H9 (cell line): Measurements from ENCODE around the gene LYZL6. TPM values are rescaled to one million over a fixed set of nuclear protein-coding genes. Genes with fewer than 3 reads are reported as not detected.

ENCODE experiments used
- DNase-seq: peaks from one replicate; pipeline ENCODE4 v3.0.0-alpha.2; 2017
- H2AFZ ChIP-seq: one replicate; pipeline ENCODE4 v1.6.1; 2013; ENCODE audit warnings: mild to moderate bottlenecking, low read length, control low read depth, moderate library complexity
- H2AK5ac ChIP-seq: 2 replicates; pipeline ENCODE4 v1.6.1; 2013; ENCODE audit warnings: low read length, control low read depth, mixed read lengths; ENCODE audit not compliant: insufficient read length
- H2BK120ac ChIP-seq: one replicate; pipeline ENCODE4 v1.6.1; 2013; ENCODE audit warnings: low read depth, mild to moderate bottlenecking, low read length, control low read depth, inconsistent platforms; ENCODE audit not compliant: poor library complexity, severe bottlenecking
- H2BK12ac ChIP-seq: 2 replicates; pipeline ENCODE4 v1.6.1; 2013; ENCODE audit warnings: low read length, control low read depth, mixed read lengths, low read depth; ENCODE audit not compliant: insufficient read length
- H2BK15ac ChIP-seq: 2 replicates; pipeline ENCODE4 v1.6.1; 2013; ENCODE audit warnings: low read depth, low read length, control low read depth
- H2BK20ac ChIP-seq: one replicate; pipeline ENCODE4 v1.6.1; 2013; ENCODE audit warnings: low read depth, mild to moderate bottlenecking, low read length, control low read depth, inconsistent platforms; ENCODE audit not compliant: poor library complexity, severe bottlenecking
- H2BK5ac ChIP-seq: 2 replicates; pipeline ENCODE4 v1.6.1; 2013; ENCODE audit warnings: low read length, control low read depth, mixed read lengths; ENCODE audit not compliant: insufficient read length
- H3K14ac ChIP-seq: 2 replicates; pipeline ENCODE4 v1.6.1; 2013; ENCODE audit warnings: low read length, control low read depth; ENCODE audit not compliant: insufficient read depth
- H3K18ac ChIP-seq: 2 replicates; pipeline ENCODE4 v1.6.1; 2013; ENCODE audit warnings: low read depth, mild to moderate bottlenecking, mixed read lengths, low read length, control low read depth; ENCODE audit not compliant: insufficient read length
- H3K23ac ChIP-seq: 2 replicates; pipeline ENCODE4 v1.6.1; 2013; ENCODE audit warnings: low read length, control low read depth, mixed read lengths, low read depth; ENCODE audit not compliant: insufficient read length
- H3K23me2 ChIP-seq: 2 replicates; pipeline ENCODE4 v1.6.1; 2013; ENCODE audit warnings: low read depth, mild to moderate bottlenecking, mixed read lengths, low read length, control low read depth; ENCODE audit not compliant: insufficient read length, poor library complexity, severe bottlenecking
- H3K27ac ChIP-seq: 2 replicates; pipeline ENCODE4 v1.5.1; 2013; ENCODE audit warnings: low read length, control low read depth, mixed read lengths, low read depth; ENCODE audit not compliant: insufficient read length
- H3K27me3 ChIP-seq: 2 replicates; pipeline ENCODE4 v1.6.1; 2013; ENCODE audit warnings: low read length, control low read depth, inconsistent platforms; ENCODE audit not compliant: insufficient read depth
- H3K4ac ChIP-seq: 2 replicates; pipeline ENCODE4 v1.6.1; 2013; ENCODE audit warnings: low read depth, mild to moderate bottlenecking, control low read depth, inconsistent platforms, low read length, moderate library complexity
- H3K4me1 ChIP-seq: 2 replicates; pipeline ENCODE4 v1.6.1; 2013; ENCODE audit warnings: low read length, control low read depth, inconsistent platforms; ENCODE audit not compliant: insufficient read depth
- H3K4me2 ChIP-seq: 2 replicates; pipeline ENCODE4 v1.6.1; 2013; ENCODE audit warnings: low read length, control low read depth, mixed read lengths; ENCODE audit not compliant: insufficient read length, insufficient read depth
- H3K56ac ChIP-seq: 2 replicates; pipeline ENCODE4 v1.6.1; 2013; ENCODE audit warnings: low read depth, mild to moderate bottlenecking, mixed read lengths, low read length, control low read depth; ENCODE audit not compliant: insufficient read length
- H3K79me1 ChIP-seq: 2 replicates; pipeline ENCODE4 v1.6.1; 2013; ENCODE audit warnings: low read depth, mild to moderate bottlenecking, moderate library complexity, low read length, control low read depth, inconsistent platforms; ENCODE audit not compliant: insufficient read depth, poor library complexity, severe bottlenecking
- H3K79me2 ChIP-seq: 2 replicates; pipeline ENCODE4 v1.6.1; 2013; ENCODE audit warnings: low read length, control low read depth, inconsistent platforms; ENCODE audit not compliant: insufficient read depth
- H3K9ac ChIP-seq: 2 replicates; pipeline ENCODE4 v1.6.1; 2013; ENCODE audit warnings: low read length, control low read depth, mixed read lengths; ENCODE audit not compliant: insufficient read length; ENCODE audit errors: extremely low read depth
- H3K9me3 ChIP-seq: one replicate; pipeline ENCODE4 v1.6.1; 2013; ENCODE audit warnings: low read depth, low read length, inconsistent platforms; ENCODE audit not compliant: control insufficient read depth
- H3T11ph ChIP-seq: one replicate; pipeline ENCODE4 v1.6.1; 2013; ENCODE audit warnings: mild to moderate bottlenecking, low read length, control low read depth, inconsistent platforms
- H4K20me1 ChIP-seq: one replicate; pipeline ENCODE4 v1.6.1; 2013; ENCODE audit not compliant: control insufficient read depth, insufficient read length, insufficient read depth
- H4K5ac ChIP-seq: 2 replicates; pipeline ENCODE4 v1.6.1; 2013; ENCODE audit warnings: low read depth, mild to moderate bottlenecking, mixed read lengths, low read length, control low read depth; ENCODE audit not compliant: insufficient read length
- H4K8ac ChIP-seq: replicated peaks from 2 replicates; pipeline ENCODE4 v1.6.1; 2013; ENCODE audit warnings: low read length, control low read depth, mixed read lengths, low read depth; ENCODE audit not compliant: insufficient read length
- H4K91ac ChIP-seq: 2 replicates; pipeline ENCODE4 v1.6.1; 2013; ENCODE audit warnings: low read depth, mild to moderate bottlenecking, moderate library complexity, mixed read lengths, low read length, control low read depth; ENCODE audit not compliant: insufficient read length
- H3K27ac Mint-ChIP-seq, 3 experiments: 2 replicates in 2 of 3; 3 replicates in 1 of 3; pipeline ENCODE4 v1.8.0; 2020 to 2021; ENCODE audit warnings: mixed read lengths in 3 of 3, mild to moderate bottlenecking in 1 of 3, moderate library complexity in 1 of 3
- H3K27me3 Mint-ChIP-seq: 2 replicates; pipeline ENCODE4 v1.8.0; 2021; ENCODE audit warnings: low read depth, mild to moderate bottlenecking, moderate library complexity, mixed read lengths
- H3K36me3 Mint-ChIP-seq, 3 experiments: 2 replicates in 2 of 3; 3 replicates in 1 of 3; pipeline ENCODE4 v1.8.0; 2020 to 2021; ENCODE audit warnings: low read depth in 3 of 3, mixed read lengths in 3 of 3; ENCODE audit not compliant: insufficient read depth in 1 of 3
- H3K4me1 Mint-ChIP-seq, 2 experiments: 2 replicates each; pipeline ENCODE4 v1.8.0; 2020; ENCODE audit warnings: mixed read lengths in 2 of 2
- H3K4me3 Mint-ChIP-seq, 2 experiments: 2 replicates in 1 of 2; 3 replicates in 1 of 2; pipeline ENCODE4 v1.8.0; 2020 to 2021; ENCODE audit warnings: mild to moderate bottlenecking in 2 of 2, mixed read lengths in 2 of 2, moderate library complexity in 1 of 2
- H3K9me3 Mint-ChIP-seq, 2 experiments: 2 replicates in 1 of 2; 3 replicates in 1 of 2; pipeline ENCODE4 v1.8.0; 2020; ENCODE audit warnings: mild to moderate bottlenecking in 2 of 2, mixed read lengths in 2 of 2, moderate library complexity in 1 of 2
- WGBS: extraction: QIAGEN DNeasy Blood & Tissue Kit; methylation state at CpG from one replicate; pipeline ENCODE4 v1.1.7; 2013; ENCODE audit warnings: missing lambda C conversion rate, low lambda C conversion rate, mixed read lengths; ENCODE audit not compliant: insufficient read length; ENCODE audit errors: extremely low coverage; 5-methylcytosine and 5-hydroxymethylcytosine counted together
- total RNA-seq: library from RNA; stranded (reverse); gene quantifications from 2 replicates; pipeline ENCODE4 v1.2.1, GENCODE V29; 2021
- TF ChIP-seq, protein P1 (sequence below): fragments of 200-600 bp; sonication (generic); conservative IDR thresholded peaks from 3 replicates; pipeline ENCODE4 v1.8.0; 2021; ENCODE audit warnings: antibody characterized with exemption, mild to moderate bottlenecking

LYZL6 gene
- total RNA-seq, 1 experiment from 2014 or later = not detected

DNA sequence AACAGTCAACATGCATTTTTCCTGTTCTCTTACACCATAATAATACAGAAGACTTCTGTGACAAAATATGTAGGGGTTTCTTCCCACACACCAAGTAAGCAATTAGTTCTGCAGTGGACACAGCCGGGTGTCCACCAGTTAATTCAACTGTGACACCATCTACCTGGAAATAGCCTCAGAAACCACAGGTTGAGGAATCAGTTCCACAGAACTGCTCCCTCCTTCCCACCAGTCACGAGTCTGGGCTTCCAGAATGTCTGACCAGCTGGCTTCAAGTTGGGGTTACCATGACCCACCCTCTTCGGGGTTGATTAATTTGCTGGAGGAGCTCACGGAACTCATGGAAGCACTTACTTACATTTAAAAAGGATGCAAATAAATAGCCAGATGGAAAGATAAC lies 49.8 kb downstream of the LYZL6 start:
- Histone ChIP-seq H2BK20ac (no peak overlapping the region), H3K79me1 (no peaks in the 10 kb centered on the region), H3T11ph (no peak overlapping the region), H4K91ac (no peak overlapping the region), H2BK12ac (no peak overlapping the region), H3K4me2 (no peak overlapping the region), H3K23ac (no peak overlapping the region), H2BK120ac (no peak overlapping the region), H3K9me3 (no peaks in the 10 kb centered on the region), H2BK15ac (no peak overlapping the region), H3K27ac (no peak overlapping the region), H3K9ac (no peak overlapping the region), H3K14ac (no peak overlapping the region), H3K56ac (no peak overlapping the region), H2BK5ac (no peak overlapping the region), H2AFZ (no peak overlapping the region), H4K20me1 (no peaks in the 10 kb centered on the region), H3K79me2 (no peaks in the 10 kb centered on the region), H2AK5ac (no peak overlapping the region), H4K5ac (no peak overlapping the region), H4K8ac (no peak overlapping the region), H3K4me1 (peaks cover 2% of the 10 kb centered on the region; the same call in 1 of the 2 replicates), H3K27me3 (no peaks in the 10 kb centered on the region), H3K4ac (no peak overlapping the region), H3K23me2 (no peaks in the 10 kb centered on the region), H3K18ac (no peak overlapping the region)
- no CpG with 5 or more reads among the region's 4 CpGs for WGBS
- TF ChIP-seq, protein P1, sequence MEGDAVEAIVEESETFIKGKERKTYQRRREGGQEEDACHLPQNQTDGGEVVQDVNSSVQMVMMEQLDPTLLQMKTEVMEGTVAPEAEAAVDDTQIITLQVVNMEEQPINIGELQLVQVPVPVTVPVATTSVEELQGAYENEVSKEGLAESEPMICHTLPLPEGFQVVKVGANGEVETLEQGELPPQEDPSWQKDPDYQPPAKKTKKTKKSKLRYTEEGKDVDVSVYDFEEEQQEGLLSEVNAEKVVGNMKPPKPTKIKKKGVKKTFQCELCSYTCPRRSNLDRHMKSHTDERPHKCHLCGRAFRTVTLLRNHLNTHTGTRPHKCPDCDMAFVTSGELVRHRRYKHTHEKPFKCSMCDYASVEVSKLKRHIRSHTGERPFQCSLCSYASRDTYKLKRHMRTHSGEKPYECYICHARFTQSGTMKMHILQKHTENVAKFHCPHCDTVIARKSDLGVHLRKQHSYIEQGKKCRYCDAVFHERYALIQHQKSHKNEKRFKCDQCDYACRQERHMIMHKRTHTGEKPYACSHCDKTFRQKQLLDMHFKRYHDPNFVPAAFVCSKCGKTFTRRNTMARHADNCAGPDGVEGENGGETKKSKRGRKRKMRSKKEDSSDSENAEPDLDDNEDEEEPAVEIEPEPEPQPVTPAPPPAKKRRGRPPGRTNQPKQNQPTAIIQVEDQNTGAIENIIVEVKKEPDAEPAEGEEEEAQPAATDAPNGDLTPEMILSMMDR = no peak
- Mint-ChIP-seq H3K36me3 (no peaks in the 10 kb centered on the region), H3K9me3 (no peaks in the 10 kb centered on the region), H3K4me1 (peaks cover 15 to 20% of the 10 kb centered on the region in 2 experiments), H3K27me3 (no peaks in the 10 kb centered on the region; the same call in 1 of the 2 replicates), H3K4me3 (no peak overlapping the region), H3K27ac (no peak overlapping the region)
- no peak for DNase-seq
